ENCODE measurements around the gene NMNAT2.

Gene NMNAT2

DNA sequence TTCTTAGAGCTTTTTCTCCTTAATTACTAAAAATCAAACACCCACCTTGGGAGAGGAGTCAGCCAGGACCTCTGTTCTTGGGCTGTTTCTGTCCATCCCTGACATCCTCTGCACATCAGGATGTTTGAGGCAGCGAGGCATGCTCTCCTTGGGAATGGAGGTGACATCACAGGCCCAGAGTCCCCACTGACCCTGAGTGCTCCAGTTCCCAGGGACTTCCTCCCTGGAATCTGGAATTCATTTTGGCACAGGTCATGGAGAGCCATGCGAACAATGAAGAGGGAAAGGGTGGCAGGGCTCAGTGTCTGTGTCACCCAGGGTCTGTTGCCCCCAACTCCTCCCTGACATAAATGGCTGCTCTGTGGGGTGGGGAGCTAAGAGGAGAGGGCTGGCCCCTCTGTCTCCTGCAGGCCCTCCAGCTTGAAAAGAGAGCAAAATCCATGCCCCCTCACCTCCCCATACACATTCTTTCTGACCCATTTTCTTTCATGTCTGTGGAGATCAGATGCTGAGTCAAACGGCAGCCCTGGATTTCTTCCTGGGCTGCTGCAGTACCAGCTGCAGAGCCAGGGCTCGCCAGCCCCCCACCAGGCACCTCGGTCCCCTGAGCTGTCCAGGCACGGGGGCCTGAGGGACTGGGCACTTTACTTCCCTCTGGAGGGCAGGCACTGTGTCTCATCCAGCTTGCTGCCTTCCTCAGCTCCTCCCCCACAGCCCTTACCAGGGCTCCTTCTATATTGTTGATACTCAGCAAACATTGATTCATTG lies 102.0 kb downstream of the NMNAT2 start:
- DNase-seq = no peak

DNA sequence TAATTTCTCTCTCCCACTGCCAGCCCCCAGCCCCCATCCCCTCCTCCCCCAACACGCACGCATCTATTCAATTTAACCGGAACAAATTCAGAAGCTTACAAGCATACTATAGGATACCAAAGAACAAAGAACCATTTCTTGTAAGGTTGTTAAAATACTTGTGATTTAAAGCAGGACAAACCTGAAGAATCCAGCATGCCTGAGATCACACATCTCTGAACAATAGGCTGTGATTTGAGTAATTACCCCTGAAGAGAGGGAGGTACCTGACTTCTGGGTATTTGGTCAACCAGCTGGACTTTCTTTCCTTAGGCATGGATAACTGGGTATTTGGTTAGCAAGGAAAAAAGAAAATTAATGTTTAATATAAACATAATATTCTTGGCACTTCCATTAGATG lies 105.1 kb downstream of the NMNAT2 start:
- DNase-seq = no peak

DNA sequence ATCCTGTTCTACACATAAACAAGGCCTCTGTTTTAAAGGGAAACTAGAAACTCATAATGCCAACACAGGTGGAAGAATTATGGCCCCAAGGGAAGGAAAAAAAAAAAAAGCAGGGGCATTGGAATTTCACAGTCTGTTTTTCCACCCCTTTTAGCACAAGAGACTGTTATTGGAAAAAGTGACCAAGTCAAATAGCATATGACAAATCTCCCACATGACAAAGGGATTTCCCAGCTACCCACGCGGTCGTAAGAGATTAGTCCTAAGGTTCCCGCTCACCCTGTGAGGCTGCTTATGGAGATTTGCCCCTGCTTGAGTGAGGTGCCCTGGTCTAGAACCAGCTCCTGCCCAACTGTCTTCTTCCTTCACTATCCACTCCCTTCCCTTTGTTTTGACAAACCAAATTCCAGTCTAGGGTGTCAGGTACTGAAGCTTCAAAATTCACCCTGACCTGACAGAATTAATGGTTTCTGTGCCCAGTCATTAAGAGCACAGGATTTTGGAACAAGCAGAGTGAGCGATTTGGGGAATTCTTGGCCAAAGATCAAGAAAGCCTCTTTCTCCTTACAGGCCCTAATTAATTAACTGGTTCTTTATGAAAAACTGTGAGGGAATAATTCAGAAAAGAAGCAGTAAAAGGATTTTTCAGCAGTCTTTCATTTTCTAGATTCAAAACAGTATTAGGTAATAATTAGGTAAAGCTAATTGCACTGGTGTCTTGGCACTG lies 107.3 kb downstream of the NMNAT2 start:
- DNase-seq = no peak

DNA sequence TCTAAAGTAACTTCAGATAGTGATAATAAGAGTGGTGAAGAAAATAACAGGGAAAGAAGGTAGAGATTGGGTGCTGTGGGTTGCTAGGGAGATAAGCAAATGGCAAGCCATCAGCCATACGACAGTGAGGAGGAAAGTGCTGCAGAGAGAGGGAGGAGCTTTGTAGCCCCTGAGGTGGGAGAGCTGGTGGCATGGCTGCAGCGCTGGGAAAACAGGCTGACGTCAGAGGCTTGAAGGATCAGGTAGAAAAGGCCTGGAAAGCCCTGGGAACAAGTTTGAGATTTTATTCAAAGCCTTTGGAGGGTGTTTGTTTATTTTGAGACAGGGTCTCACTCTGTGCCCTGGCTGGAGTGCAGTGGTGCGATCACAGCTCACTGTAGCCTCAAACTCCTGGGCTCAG lies 109.5 kb downstream of the NMNAT2 start:
- DNase-seq = no peak

DNA sequence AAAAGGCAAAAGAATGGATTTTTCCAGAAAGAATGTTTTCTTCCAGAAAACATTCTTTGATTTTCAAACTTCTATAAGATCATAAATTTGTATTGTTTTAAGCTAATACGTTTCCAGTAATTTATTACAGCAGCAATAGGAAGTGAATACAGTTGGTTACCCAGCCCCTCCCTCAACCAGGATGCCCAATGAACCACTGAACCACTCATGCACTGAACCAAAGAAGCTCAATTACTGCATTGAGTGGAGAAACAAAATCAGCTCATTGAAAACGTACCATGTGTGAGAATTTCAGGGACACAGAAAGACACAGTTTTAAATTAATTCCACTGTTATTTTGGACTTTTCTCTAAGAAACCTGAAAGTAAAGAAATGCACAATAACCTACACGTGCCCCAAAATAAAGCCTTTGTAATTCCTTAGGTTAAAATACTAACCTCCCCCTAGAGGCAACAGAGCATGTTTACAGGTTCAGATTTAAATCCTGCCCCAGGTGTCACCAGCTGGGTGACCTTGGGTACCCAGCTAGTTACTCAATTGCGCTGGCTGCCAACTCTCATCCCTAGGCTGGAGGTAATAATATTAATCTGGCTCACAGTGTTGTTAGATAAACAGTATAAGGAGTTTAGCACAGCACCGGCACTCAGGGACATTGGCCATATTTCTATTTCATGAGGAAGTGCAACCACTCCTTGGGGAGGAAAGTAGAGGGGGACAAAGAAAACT lies 111.7 kb downstream of the NMNAT2 start:
- no peak for DNase-seq

DNA sequence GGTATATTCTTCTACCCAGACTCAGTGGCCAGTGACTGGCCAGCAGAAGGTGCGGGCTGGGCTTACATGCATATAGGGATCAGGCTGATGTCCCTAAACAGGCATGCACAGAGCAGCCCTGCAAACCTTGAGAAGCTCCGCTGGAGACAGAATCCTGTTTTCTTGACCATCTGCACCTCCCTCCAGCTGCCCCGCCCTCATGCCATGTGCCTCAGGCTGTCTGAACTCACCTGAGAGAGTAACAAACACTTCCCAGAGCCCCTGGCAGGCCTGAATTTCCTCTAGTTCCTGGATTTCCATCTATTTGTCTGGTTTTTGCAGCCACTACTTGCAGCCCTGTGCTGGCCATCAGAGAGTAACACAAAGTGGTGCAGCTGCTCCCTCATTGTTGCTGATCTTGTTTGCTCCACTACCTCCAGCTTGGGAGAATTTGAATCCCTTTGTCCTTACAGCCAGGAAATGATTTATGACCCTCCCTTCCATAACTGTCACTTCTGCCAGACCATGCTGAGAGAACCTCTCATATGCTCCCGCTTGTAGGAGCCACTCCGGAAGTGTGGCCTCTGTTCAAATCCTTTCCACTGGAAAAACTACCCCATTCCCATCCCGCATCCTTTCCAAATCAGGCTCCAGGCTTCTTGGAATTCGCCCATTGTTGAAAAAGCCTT lies 113.6 kb downstream of the NMNAT2 start:
- DNase-seq = no peak

DNA sequence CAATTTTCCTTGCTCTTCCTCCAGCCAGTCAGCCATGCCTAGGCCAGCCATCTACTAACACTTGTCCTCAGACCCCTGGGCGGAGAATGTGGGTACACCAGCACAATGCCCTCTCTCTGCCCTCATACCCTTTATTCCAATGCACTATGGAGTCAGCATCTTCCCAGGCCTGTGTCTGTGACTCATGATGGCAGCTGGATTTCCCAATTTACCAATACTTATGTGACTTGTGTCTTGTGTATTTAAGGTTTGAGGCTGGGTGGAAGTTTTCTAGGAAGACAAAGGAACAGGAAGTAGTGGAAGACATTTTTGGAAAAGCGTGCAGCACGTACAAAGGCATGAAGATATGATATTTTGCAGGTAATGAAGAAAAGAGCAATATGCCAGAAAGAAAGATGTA lies 114.3 kb downstream of the NMNAT2 start:
- no peak for DNase-seq

DNA sequence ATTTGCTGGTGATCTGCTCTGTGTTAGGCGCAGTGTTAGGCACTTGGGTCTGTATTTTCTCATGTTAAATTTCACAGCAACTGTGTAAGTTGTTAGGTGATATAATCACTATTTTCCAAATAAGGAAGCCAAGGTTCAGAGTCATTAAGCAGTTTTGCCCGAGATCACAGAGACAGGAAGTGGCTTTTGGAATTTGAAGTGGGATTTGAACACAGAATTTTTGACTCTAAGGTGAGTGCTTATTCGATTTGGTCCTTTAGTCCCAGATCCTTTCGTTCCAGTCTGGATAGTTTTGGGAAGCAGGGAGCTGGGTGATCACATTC lies 114.9 kb downstream of the NMNAT2 start:
- DNase-seq = no peak

DNA sequence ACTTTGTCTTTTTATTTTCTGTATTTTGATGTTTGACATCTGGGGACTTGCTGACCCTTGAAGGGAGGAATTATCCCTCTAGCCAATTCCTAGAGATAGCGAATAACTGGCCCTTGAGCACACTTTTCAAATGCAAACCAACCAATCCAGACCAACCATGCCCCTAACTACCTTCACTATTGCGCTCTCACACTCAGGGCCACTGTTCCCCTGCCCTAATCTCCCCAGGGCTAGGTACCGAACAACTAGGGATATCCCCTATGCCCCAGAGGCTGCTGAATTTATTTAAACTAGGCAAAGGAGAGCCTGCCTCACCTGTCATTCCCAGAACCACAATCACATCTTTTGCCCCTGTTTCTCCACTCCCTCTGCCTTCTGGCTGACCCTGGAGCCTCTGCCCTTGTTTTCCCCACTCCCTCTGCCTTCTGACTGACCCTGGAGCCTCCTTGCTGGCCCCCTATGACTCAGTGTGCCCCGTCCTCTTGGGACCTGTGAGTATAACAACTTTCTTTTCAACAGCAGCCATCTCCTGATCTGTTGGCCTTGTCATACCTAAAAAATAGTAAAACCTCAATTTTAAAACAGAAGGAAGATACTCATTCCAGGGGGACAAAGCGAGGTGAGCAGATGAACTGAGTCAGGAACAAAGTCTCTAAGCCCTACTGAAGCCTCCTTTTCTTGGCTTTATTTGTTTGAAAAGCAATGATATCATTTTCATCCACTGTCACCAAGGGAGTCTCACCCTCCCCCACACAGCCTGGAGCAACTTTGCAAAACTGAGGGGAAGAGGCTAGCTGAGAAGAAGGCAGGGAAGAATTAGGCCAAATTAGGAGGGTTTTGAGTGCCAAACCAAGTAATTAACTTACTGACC lies 115.5 kb downstream of the NMNAT2 start:
- no peak for DNase-seq

DNA sequence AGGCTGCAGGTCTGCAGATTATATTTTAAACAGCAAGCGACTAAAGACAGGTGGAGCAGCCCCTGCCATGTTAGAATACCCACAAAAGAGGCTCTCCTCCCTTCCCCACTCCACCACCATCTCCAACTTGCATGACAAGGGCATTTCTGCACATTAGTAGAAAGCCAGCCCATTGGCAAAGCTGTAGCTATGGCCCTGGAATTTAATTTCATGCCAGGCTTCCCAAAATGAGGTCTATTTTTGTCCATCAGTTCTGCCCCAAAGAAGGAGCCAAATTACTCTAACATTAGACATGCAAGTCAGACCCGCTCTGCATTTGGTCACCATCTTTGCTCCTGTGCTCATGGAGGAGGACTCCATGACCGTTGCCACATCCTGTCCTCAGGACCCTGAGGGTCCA lies 116.9 kb downstream of the NMNAT2 start:
- DNase-seq = no peak

DNA sequence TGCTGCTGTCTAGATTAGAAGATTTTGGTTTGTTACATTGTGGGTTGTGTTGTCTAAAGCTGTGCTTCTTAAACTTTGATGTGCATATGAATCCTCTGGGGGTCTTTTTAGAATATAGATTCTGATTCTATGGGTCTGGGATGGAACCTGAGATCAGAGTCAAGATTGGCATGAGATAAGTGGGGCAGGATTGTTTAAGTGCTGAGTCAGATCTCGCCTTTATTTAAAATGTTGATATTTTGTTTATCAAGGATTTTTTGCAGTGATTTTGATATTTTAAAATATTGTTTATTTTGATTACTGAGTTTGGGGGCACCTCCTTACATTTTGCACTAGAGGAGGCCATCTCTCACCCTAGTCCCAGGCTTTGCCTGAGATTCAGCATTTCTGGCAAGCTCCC lies 117.4 kb downstream of the NMNAT2 start:
- DNase-seq = no peak

DNA sequence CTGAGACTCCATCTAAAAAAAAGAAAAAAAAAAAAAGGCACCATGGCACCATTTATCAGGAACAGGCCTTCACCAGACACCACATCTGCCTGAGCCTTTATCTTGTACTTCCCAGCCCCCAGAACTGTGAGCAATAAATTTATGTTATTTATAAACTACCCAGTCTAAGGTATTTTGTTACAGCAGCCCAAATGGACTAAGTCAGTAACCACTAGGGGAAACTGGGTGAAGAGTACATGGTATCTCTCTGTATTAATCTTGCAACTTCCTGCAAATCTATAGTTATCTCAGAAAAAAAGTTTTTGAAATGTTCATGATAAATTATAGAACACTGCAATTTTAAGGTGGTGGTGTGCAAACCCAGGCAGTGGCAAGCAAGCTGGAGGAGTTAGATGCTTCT lies 117.8 kb downstream of the NMNAT2 start:
- no peak for DNase-seq

DNA sequence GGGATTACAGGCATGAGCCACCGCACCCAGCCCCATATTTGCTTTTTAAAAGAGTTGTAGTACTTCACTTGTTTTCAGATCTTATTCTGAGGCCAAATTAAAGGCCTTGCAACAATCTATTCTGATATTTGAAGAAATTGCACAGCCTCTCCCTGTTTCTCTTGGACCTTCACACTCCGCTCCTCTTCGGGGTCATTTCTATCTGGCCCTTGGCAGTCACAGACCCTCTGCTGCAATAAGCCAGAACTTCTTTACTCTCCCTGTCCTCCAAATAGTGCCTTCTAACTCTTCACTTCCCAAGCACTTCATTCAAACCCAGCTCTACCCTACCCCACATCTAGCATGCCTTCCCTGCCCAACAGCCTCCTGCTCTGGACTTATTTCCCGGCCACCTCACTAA lies 121.4 kb downstream of the NMNAT2 start:
- DNase-seq = no peak

DNA sequence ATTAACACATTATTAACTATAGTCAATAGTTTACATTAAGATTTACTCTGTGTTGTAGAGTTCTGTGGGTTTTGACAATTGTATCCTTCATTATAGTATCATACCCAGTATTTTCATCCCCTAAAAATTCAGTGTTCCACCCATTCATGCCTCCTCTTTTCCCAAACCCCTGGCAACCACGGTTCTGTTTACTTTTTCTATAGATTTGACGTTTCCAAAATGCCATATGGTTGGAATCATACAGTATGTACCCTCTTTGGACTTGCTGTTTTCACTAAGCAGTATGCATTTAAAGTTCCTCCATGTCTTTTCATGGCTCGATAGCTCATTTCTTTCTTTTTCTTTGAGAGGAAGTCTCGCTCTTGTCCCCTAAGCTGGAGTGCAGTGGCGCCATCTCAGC lies 122.7 kb downstream of the NMNAT2 start:
- no peak for DNase-seq

DNA sequence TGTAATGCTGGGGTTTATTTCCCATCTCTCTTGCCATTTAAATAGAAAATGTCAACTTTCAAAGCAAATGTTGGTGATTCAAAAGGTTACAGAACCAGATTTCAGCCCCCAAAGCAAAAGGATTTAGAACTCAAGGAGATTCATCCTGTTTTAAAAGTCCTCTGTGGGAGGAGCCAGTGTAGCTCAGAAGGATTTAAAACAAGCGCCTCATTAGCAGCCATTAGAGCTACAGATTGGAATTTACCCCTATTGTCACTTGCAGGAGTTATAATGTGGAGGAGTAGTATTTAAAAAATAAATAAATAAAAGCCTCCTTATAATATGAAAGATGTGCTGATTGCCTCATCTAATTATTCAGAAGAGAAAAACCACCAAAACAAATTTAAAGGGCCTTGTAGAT lies 124.3 kb downstream of the NMNAT2 start:
- DNase-seq = no peak

DNA sequence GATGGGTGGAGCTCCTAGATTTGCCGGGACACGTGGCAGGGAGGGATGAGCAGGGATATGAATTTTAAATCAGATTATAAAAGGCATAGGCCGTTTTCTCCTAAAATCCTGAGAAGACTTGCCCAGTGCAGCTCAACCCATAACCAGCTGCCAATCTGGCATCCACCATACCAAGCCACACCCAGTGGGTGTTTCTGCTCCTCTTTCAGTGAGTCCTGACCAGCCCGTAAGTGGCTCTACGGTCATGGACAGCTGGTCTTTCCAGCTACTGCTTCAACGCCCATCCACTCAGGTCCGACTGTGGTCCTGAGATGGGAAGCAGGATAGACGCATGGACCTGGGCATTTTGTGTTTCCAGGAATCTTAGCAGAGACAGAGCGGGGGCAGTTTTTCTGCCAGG lies 124.9 kb downstream of the NMNAT2 start:
- DNase-seq = no peak

DNA sequence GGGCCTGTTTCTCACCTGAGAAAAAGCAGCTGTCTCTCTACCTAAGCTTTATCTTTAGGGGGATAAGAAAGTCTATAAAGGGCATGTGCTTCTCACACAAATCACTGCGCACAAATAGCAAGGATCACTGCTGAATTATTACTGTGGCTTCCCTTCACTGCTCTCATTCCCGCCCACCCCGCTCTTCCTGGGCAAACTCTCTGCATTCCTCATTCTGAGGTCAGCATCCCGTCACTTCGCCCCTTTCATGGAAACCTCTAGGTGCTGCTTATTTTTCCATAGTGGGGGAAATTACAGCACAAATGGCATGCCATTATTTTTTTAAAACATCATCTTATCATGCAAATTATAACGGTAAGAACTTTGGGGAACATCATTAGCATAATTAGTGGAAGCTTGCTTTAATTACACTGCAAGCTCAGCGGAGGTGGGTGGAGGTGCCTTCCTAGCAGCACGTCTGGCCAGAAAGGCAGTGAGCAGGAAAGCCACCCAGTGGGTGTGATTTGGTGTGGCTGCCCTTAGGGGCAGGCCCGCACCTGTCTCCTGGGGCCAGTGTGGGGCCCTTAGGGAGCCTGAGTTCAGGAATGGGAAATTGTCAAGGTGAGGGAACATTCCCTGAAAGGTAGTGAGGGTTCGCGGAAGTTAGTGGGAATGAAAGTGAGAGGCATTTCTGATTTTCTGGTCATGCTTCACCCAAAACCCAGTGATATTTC lies 126.2 kb downstream of the NMNAT2 start:
- no peak for DNase-seq

DNA sequence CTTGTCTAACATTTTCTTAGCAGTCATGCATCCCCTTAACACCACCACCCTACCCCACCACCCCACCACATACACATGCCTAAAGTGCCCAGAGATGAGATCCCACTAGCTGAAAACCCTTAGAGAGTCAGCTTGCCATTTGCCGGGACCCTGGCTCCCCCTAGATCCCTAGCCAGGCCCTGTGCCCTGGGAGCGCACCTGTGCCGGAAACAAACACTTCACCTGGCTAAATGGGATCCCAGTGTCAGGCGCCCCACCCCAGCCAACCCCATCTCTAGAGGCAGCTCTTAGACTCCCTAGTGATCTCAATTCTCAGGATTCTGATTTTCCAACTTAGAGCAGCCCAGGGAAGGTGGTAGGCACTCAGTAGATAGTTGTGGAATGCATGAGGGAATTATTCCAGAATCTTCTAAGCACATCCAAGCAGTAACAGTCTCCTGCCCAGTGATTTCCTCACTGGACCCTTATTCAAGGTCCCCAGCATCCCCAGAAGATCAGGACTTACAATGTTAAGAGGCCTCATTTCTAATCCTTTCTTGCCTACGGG lies 126.9 kb downstream of the NMNAT2 start:
- DNase-seq = no peak

DNA sequence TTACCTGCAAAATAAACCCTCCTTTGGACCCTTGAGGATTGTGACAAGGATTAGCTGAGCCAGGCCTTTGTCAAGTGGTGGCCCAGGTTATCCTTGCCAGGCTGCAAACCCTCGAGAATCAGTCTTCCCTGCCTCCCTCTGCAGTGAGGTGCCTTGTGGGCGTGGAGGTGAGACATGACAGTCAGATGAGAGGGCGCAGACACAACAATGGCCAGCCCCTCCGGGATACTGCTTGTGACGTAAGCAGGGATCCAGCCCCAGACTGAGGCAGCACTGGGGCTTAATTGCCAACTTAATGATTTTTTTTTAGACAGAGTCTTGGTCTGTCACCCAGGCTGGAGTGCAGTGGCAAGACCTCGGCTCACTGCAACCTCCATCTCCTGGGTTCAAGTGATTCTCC lies 127.6 kb downstream of the NMNAT2 start:
- no peak for DNase-seq

DNA sequence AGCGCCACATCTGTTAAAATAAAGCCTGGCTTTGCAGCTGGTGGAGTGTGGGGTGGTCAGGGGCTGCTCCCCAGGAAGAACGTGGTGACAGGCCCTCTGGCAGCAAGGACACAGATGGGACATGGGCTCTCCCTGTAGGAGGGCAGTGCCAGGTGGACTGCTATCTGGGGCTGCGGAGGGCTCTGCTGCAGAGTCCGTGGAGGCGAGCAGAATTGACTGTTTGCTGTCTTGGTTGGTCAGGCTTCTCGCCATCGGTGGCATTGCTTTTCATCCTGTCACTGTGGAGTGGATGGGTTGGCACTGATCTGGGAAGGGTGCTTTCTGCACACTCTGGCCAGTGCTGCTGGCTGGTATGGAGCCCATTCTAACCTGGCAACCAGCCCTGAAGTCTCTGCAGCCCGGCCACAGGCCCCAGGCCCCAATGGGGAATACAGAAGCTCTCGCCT lies 129.1 kb downstream of the NMNAT2 start:
- peak in 5 of 56 donors; percentile 7 to 32 (median 21) for DNase-seq

All from amygdala (tissue), 56 donors.